Upper lobe of left lung (tissue), 6 donors: ENCODE data around the gene PLCG2. TPM values are rescaled to one million over a fixed set of nuclear protein-coding genes. Genes with fewer than 3 reads are reported as not detected.

ENCODE experiments used
- ATAC-seq, 2 donors: fragments of 200-7000 bp; cut with Tn5 transposase; one replicate each; pipeline ENCODE4 v1.9.1; 2022; ENCODE audit warnings: mild to moderate bottlenecking in 2 of 2, moderate library complexity in 2 of 2; ENCODE audit not compliant: low FRiP score in 2 of 2
- DNase-seq, 2 donors: peaks; one replicate each; pipeline ENCODE4 v3.0.0-alpha.2; 2019 to 2020
- H3K27ac ChIP-seq, 4 donors: fragments of 200-600 bp; sonication (generic); one replicate each; pipeline ENCODE4 v1.5.1; 2016 to 2019
- H3K27me3 ChIP-seq, 4 donors: fragments of 200-600 bp; sonication (generic); one replicate each; pipeline ENCODE4 v1.5.1; 2017 to 2019
- H3K36me3 ChIP-seq, 4 donors: fragments of 200-600 bp; sonication (generic); one replicate each; pipeline ENCODE4 v1.5.1; 2016 to 2019
- H3K4me1 ChIP-seq, 4 donors: fragments of 200-600 bp; sonication (generic); one replicate each; pipeline ENCODE4 v1.5.1; 2018 to 2019
- H3K4me3 ChIP-seq, 4 donors: fragments of 200-600 bp; sonication (generic); one replicate each; pipeline ENCODE4 v1.5.1; 2017 to 2019; ENCODE audit warnings: mild to moderate bottlenecking in 2 of 4, moderate library complexity in 1 of 4
- H3K9me3 ChIP-seq, 4 donors: fragments of 200-600 bp; sonication (generic); one replicate each; pipeline ENCODE4 v1.5.1; 2018 to 2019
- EP300 ChIP-seq, 4 donors: sonication (generic); formaldehyde crosslinking; IDR thresholded peaks; one replicate each; pipeline ENCODE4 v1.5.1; 2017; ENCODE audit warnings: antibody characterized with exemption in 4 of 4, control low read depth in 2 of 4
- POLR2A ChIP-seq, 4 donors: fragments of 450-650 bp; IDR thresholded peaks; one replicate each; pipeline ENCODE4 v1.5.1; 2016 to 2017; ENCODE audit warnings: antibody characterized with exemption in 4 of 4, mild to moderate bottlenecking in 2 of 4
- POLR2AphosphoS5 ChIP-seq, 2 donors: sonication (generic); formaldehyde crosslinking; IDR thresholded peaks; one replicate each; pipeline ENCODE4 v1.5.1; 2017; ENCODE audit warnings: antibody characterized with exemption in 2 of 2
- WGBS, 2 donors: methylation state at CpG; one replicate each; pipeline ENCODE4 v1.1.5; 2017 to 2018; 5-methylcytosine and 5-hydroxymethylcytosine counted together
- total RNA-seq, 6 donors: library from RNA; depleted of rRNA in 4 of 6; stranded (reverse); fragments of >200 nt in 4 of 6; gene quantifications; one replicate each; pipeline versions ENCODE4 v1.1.0 to v1.2.1, GENCODE V29; 2016 to 2021
- TF ChIP-seq, protein P1 (sequence below), 6 experiments: fragments of 450-650 bp in 4 of 6; fragments of 200-600 bp in 2 of 6; sonication (generic) in 2 of 6; IDR thresholded peaks; one replicate each; pipeline ENCODE4 v1.5.1; 2016 to 2019; ENCODE audit warnings: antibody characterized with exemption in 6 of 6
- donor health status: DM: no; HTN: no; CAD: no; lungs with moderate emphysema.
- donor health status: DM: no; HTN: yes; CAD: no; lungs with severe emphysema.

The PLCG2 gene
- total RNA-seq, 6 donors from 2014 or later: 13.8 to 85.9 (median 35.1) TPM

DNA sequence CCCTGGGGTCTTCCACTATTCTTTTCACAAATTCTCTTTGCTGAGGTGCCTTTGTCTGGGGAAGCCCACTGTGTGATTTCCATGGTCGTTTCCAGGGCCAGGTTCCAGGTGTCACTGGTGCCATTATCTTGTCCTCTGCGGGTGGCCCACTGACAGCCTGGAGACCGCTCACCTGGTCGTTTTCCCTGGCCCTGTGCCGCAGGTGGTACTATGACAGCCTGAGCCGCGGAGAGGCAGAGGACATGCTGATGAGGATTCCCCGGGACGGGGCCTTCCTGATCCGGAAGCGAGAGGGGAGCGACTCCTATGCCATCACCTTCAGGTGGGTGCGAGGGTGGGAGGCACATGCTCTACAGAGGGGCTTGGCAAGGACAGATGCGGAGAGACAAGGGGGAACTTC lies 133.3 kb downstream of the PLCG2 start:
- DNase-seq (peak in 1 of 2 donors; percentile 29), ATAC-seq (no peak)

DNA sequence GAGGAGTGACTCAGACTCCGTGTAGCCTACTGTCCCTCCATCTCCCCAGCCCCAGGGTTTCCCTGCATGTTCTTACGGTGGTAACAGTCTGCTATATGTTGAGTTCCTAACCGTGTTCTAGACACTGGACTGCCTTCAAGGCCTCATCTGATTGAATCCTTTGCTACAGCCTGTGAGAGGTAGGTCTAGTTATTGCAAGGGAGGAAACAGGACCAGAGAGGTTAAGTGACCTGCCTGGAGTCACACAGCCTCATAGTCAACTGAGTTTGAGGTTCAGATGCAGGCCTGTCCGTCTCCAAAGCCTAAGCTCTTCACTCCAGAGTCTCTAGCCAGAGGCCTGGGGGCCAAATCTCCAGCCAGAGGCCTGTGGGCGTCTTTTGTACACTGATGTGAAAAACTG lies 134.1 kb downstream of the PLCG2 start:
- H3K27me3 ChIP-seq: no peaks in the 10 kb centered on the region
- no peak for TF ChIP-seq EP300 (IDR thresholded peaks at IDR 0.05)
- peaks cover 0 to 49% (median 8%) of the 10 kb centered on the region in 4 donors for H3K36me3 ChIP-seq
- no peaks in the 10 kb centered on the region for H3K4me1 ChIP-seq
- H3K9me3 ChIP-seq: no peaks in the 10 kb centered on the region
- DNase-seq (no peak), ATAC-seq (no peak)
- H3K4me3 ChIP-seq: no peak overlapping the region
- WGBS, 2 donors: 86 to 92% methylated on average over 4 to 5 of the region's 5 CpGs
- H3K27ac ChIP-seq: no peak overlapping the region

More for the DNA sequence above, 133.3 kb downstream of the PLCG2 start:
- WGBS, 2 donors: 87 to 92% methylated on average over 14 of the region's 14 CpGs
- TF ChIP-seq, protein P1, sequence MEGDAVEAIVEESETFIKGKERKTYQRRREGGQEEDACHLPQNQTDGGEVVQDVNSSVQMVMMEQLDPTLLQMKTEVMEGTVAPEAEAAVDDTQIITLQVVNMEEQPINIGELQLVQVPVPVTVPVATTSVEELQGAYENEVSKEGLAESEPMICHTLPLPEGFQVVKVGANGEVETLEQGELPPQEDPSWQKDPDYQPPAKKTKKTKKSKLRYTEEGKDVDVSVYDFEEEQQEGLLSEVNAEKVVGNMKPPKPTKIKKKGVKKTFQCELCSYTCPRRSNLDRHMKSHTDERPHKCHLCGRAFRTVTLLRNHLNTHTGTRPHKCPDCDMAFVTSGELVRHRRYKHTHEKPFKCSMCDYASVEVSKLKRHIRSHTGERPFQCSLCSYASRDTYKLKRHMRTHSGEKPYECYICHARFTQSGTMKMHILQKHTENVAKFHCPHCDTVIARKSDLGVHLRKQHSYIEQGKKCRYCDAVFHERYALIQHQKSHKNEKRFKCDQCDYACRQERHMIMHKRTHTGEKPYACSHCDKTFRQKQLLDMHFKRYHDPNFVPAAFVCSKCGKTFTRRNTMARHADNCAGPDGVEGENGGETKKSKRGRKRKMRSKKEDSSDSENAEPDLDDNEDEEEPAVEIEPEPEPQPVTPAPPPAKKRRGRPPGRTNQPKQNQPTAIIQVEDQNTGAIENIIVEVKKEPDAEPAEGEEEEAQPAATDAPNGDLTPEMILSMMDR (IDR thresholded peaks at IDR 0.05): no peak
- TF ChIP-seq EP300 (IDR thresholded peaks at IDR 0.05) (no peak), POLR2AphosphoS5 (IDR thresholded peaks at IDR 0.05) (no peak), POLR2A (IDR thresholded peaks at IDR 0.05) (no peak)
- Histone ChIP-seq H3K4me1 (no peaks in the 10 kb centered on the region), H3K27me3 (no peaks in the 10 kb centered on the region), H3K36me3 (peaks cover 0 to 56% (median 12%) of the 10 kb centered on the region in 4 donors), H3K9me3 (no peaks in the 10 kb centered on the region), H3K27ac (no peak overlapping the region), H3K4me3 (no peak overlapping the region)

DNA sequence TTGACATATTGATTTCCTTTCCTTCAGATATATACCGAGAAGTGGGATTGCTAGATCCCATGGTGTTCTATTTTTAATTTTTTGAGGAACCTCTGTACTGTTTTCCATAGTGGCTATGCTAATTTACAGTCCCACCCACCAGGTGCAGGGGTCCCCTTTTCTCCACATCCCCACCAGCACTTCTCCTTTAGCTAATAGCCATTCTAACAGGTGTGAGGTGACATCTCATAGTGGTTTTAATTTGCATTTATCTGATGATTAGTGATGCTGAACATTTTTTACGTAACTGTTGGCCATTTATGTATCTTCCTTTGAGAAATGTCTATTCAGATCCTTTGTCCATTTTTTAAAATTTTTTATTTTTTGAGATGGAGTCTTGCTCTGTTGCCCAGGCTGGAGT lies 138.3 kb downstream of the PLCG2 start:
- no peaks in the 10 kb centered on the region for H3K27me3 ChIP-seq
- H3K9me3 ChIP-seq: no peaks in the 10 kb centered on the region
- ATAC-seq: no peak
- DNase-seq: no peak
- no peak overlapping the region for H3K4me3 ChIP-seq
- peaks cover 0 to 12% (median 4%) of the 10 kb centered on the region in 4 donors for H3K4me1 ChIP-seq
- H3K27ac ChIP-seq: no peak overlapping the region
- TF ChIP-seq EP300 (IDR thresholded peaks at IDR 0.05): no peak
- no peak for TF ChIP-seq POLR2A (IDR thresholded peaks at IDR 0.05)
- TF ChIP-seq POLR2AphosphoS5 (IDR thresholded peaks at IDR 0.05): no peak
- TF ChIP-seq, protein P1 (IDR thresholded peaks at IDR 0.05): no peak
- H3K36me3 ChIP-seq: peaks cover 0 to 44% (median 10%) of the 10 kb centered on the region in 4 donors
- 89 to 95% methylated on average over 2 of the region's 2 CpGs for WGBS, 2 donors

DNA sequence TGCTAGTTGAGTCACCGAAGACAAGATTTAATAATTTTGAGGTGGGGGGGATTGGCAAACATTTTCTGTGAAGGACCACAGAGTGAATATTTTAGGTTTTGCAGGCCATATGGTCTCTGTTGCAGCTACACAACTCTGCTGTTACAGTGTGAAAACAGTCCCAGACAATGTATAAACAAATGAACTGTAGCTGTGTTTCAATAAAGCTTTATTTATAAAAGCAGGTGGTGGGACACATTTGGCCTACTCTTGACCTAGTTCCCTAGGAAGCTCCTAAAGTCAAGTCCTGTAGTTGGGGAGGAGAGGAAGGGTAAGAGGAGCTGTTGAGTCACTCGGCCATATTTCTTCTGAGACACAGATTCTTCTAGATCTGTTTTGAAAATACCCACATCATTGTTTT lies 139.8 kb downstream of the PLCG2 start:
- Histone ChIP-seq H3K27ac (no peak overlapping the region), H3K4me3 (no peak overlapping the region), H3K9me3 (no peaks in the 10 kb centered on the region), H3K4me1 (peaks cover 0 to 17% (median 4%) of the 10 kb centered on the region in 4 donors), H3K36me3 (peaks cover 0 to 39% (median 5%) of the 10 kb centered on the region in 4 donors), H3K27me3 (no peaks in the 10 kb centered on the region)
- 95 to 97% methylated on average over 2 of the region's 2 CpGs for WGBS, 2 donors
- DNase-seq: no peak
- no peak for ATAC-seq
- TF ChIP-seq, protein P1 (IDR thresholded peaks at IDR 0.05): no peak
- TF ChIP-seq EP300 (IDR thresholded peaks at IDR 0.05): no peak
- TF ChIP-seq POLR2A (IDR thresholded peaks at IDR 0.05): no peak
- no peak for TF ChIP-seq POLR2AphosphoS5 (IDR thresholded peaks at IDR 0.05)

DNA sequence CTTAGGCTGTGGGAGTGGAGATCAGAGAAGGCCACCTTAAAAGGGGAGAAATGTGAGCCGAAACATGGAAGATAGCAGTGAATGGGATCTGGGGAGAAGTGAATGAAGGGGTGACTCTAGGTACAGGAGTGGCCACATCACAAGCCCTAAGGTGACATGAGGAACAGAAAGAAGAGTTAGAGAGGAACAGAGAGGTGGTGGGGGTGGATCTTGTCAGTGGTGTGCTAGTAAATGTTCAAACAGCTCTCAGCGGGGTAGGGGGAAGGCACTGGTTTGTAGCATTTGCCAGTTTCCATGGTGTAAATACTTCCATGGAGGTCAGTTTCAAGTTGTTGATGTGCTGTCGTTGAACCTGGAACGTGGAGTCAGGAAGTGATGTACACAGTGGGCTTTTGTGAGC lies 141.4 kb downstream of the PLCG2 start:
- no peak for ATAC-seq
- Histone ChIP-seq H3K27me3 (no peaks in the 10 kb centered on the region), H3K36me3 (peaks cover 0 to 41% (median 5%) of the 10 kb centered on the region in 4 donors), H3K4me1 (peaks cover 0 to 17% (median 4%) of the 10 kb centered on the region in 4 donors), H3K27ac (no peak overlapping the region), H3K9me3 (no peaks in the 10 kb centered on the region), H3K4me3 (no peak overlapping the region)
- 85 to 91% methylated on average over 4 of the region's 4 CpGs for WGBS, 2 donors
- no peak for DNase-seq
- TF ChIP-seq, protein P1 (IDR thresholded peaks at IDR 0.05): no peak
- TF ChIP-seq EP300 (IDR thresholded peaks at IDR 0.05) (no peak), POLR2AphosphoS5 (IDR thresholded peaks at IDR 0.05) (no peak), POLR2A (IDR thresholded peaks at IDR 0.05) (no peak)
